ENCODE data around the gene AAGAB.
"Not testable (repeated sequence)": the region's sequence is repeated elsewhere in the genome, so short reads cannot be mapped to it uniquely, and the experiment has no call there.

The AAGAB gene

DNA sequence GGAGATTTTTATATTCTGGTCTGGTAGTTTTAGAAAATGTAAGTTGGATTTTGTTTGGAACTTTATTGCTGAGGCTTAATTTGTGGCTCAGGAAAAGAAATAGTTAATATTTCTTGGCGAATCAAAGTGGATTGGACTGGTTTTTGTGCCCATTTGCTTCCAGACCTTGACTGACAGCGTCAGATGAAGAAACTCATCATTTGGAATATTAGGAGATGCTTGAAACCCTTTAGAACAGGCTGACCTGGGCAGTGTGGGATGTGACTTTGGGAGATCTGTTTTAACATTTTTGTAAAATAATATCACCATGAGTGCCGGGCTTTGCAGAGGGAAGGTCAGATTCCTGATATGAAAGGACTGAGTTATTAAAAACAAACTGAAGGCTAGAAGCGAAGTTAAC, 83.0 kb downstream of the AAGAB start:
- DNase-seq (ENCODE audit: low spot score) = no peak

DNA sequence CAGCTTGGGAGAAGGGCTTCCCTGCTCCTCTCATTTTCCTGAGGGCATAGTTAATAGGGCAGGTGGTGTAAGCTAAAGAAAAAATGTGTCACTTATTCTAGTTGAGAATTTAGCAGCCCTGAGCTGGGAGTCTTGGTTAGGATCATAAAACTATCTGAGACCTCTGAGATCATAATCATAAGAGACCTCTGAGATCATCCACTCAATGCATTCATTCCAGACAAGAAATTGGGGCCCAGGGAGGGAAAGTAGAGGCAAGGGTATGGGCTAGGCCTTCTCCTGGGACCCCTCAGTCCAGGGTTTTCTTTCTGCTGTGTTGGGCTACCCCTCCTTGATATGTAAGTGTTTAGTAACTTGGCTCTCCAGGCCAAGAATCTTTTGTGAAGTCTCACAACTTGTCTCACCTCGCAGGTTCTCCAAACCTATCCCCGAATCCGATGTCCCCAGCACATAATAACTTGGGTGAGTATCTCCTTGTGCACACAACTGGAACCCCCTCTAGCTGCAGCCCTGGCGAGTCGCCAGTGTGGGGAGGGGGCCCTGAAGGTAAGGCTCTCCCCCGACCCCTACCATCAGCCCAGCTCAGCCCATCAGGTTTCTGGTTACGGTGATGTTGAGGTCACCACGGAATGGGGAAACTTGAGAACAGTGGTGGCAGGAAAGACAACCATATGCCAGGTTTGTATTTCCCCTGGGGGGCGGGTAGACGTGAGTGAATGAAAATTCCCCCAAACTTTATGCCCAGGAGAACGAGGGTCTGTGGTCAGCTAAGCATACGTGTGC, 84.1 kb downstream of the AAGAB start:
- no peak for DNase-seq (ENCODE audit: low spot score)

DNA sequence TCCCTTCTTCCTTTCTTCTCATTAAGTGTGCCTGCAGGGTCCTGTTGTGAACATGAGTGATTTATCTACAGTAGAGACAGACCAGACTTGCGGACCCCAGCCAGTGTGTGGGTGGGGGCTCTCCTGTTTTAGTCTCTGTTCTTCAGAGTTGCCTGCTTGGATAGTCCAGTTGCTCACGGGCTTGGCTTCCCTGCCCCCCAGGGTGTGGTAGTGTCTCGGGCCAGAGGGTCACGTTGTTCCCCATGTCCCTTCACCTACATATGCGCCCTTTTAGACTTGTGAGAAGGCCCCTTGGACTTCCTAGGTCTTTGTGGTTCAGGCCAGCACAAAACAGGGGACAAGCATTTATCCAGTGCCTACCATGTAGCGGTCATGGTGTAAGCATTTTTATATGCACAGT, 85.8 kb downstream of the AAGAB start:
- no peak for DNase-seq (ENCODE audit: low spot score)

DNA sequence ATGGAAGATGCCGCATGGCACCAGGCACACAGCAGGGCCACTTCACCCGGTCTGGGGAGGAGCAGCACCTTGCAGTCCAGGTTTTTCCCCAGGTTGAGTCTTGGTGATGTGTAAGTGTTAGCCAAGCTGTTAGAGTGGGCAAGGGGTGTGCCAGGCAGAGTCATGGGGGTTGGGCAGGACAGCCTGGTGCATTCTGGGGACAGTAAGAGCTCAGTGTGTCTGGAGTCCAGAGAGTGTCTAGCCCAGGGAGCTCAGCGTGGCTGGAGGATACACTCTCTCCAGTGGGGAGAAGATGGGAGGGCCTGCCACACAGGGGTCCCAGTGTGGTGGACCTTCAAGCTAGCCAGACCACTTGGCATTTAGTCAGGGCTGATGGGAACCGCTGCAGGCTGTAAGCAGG, 87.4 kb downstream of the AAGAB start:
- no peak for DNase-seq (ENCODE audit: low spot score)

DNA sequence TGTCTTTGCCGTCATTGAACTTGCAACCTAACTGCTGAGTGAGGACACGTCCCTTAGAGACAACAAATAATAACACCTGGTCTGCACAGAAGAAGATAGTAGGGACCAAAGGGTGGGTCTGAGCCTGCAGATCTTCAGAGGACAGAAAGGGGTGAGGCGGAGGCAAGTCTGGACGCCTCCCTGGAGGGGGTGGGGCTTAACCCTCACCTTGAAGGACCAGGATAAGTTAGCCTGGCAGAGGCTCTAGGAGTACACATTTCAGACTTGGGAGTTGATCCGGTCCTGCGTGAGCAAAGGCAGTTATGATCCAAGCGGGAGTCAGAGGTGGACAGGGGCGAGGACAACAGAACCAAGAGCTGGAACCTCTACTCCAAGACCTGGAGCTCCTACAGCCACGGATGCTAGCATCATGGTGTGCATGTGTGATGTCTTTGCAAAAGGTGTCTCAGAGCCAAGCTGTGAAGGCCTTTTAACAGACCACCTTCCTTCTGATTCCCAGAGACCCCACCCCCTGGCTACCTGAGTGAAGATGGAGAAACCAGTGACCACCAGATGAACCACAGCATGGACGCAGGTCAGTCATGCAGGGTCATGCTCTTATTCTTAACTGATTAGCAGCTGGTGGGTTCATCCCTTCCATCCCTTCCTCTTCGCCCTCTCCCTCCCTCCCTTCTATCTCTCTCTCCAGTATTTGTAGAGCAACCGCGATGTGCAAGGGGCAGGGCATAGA, 88.0 kb downstream of the AAGAB start:
- no peak for DNase-seq (ENCODE audit: low spot score)

DNA sequence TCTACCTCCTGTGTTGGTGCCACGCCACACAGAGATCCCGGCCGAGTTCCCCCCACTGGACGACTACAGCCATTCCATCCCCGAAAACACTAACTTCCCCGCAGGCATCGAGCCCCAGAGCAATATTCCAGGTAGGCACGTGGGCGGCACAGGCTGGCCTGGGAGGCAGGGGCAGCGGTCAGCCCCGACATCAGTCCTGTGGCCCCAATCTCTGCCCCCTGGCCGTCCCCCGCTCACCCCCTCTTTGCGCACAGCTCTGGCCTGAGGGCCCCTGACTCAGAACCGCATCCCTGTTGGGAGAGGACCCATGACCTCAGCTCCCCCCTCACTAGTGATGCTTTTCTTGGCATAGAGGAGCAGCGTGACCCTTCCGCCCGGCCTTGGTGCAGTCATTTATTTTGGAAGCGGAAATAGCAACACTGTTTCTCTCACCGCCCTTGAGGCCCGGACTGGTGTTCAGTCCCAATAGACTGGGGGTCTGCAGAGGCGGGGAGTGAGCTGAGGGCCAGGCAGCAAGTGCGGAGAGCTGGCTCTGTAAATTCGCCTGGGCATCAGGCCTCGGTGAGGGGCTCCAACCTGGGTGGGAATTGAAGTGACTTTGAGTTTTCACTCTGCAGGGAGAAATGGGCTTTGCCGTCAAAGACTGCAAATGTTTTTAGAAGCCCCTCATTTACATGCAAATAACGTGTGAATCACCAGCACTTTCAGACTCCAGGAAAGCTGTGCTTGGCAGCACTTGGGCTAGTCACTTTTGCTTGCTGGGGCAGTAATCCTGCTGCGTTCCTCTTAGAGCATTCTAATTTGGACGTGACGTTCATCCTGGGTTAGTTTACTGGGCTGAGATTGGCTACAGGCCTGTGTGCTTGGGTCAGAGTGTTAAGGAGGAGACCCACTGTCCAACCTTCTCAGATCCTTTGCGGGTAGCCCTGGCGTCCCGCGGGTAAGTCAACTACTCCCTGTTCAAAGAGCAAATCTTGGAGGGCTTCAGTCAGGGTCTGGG, 88.9 kb downstream of the AAGAB start:
- DNase-seq (ENCODE audit: low spot score) = no peak

DNA sequence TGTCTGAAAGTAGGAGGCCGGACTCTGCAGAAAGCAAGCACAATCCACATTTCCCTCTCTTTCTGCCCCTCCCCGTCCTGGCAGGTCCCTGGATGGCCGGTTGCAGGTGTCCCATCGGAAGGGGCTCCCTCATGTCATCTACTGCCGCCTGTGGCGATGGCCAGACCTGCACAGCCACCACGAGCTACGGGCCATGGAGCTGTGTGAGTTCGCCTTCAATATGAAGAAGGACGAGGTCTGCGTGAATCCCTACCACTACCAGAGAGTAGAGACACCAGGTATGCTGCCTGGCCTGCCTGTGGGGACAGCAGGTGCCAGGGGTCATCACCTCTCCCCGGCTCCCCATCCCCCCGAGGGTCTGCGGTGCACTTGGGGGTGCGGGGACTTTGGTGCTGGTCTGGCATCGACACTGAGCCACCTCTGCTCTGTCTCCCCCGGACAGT, 89.6 kb downstream of the AAGAB start:
- no peak for DNase-seq (ENCODE audit: low spot score)

DNA sequence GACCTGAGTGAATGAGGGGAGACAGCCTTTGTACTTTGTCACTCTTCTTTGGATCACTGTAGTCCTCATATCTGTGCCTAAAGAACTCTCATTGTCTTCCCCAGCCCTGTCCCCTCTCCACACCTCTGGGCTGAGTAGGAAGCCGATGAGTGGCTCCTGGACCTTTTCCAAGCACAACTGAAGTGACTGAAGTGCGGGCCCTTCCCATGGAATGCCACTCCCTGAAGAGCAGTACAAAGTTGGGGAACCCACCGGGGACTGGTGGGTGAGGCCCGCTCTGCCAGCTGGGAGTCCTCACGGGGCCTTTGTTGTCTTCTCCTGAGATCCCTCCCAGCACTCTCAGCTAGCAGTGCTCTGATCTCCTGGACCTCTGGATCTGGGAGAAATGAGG, 90.1 kb downstream of the AAGAB start:
- no peak for DNase-seq (ENCODE audit: low spot score)

DNA sequence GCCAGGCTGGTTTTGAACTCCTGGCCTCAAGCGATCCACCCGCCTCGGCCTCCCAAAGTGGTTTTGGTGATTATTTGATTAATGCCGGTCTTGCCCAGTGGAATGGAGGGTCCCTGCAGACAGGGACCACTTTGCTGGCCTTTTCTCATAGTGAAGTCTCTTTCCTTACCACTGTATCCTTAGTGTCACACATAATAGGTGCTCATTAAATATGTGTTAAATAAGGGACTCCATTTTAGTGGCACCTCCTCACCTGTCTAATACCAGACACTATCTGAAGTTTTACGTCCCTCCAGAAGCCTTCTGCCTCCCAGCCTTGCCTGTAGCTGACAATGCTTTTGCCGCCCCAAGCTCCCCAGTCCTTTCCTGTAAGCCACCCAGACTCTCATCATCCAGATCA, 91.3 kb downstream of the AAGAB start:
- no peak for DNase-seq (ENCODE audit: low spot score)

DNA sequence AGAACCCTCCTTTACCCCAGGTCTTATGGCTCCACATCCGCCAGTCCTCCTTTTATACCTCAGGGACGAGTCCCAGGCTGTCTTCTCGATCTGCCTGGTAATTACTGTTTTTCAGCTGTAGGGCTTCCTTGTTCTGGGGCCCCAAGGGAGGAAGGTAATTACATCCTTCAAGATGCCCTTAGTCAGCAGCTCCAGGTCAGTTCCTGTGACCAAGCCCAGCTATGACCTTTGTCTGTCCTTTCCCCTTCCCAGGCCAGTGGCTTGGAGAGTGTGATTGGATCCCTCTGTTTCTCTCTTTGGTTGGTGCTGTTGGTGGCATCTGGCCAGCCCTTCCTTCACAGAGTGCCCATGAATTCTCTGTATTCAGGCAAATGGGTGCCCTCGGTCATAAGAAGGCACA, 92.6 kb downstream of the AAGAB start:
- DNase-seq (ENCODE audit: low spot score) = no peak

DNA sequence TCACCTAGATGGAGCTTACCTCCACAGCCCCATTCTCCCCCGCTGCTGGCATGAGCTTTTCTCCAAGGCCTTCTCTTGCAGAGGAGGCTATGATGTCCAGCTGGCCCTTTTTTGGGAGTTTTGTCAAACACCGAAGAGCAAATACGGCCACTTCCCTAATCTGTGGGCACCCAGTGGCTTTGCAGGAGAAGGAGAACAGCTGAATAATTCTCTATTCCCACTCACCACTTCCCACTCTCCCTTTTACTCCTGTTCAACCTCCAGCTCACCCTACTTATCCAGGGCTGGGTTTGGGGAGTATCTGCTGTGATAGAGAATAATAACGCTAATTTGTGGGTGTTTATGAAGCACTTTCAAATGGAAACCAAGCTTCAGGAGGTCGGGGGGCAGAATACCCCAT, 93.0 kb downstream of the AAGAB start:
- DNase-seq (ENCODE audit: low spot score) = no peak

DNA sequence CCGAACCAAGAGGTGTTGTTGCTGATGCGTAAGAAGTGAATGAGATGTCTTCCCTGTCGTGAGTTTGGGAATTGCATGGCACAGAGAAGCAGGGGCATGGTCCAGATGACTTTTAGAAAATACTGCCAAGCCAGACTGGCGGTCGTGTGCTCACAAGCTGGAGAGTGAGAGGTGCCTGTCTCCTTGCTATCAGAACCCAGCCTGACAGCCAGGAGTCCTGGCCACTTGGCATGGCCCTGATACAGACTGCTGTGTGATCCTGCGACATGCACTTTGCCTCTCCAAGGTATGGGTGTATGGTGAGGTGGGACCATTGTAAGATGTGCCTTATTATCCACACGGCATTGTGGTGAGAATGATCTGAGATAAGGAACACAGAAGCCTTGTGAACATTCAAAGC, 96.1 kb downstream of the AAGAB start:
- DNase-seq (ENCODE audit: low spot score) = no peak

DNA sequence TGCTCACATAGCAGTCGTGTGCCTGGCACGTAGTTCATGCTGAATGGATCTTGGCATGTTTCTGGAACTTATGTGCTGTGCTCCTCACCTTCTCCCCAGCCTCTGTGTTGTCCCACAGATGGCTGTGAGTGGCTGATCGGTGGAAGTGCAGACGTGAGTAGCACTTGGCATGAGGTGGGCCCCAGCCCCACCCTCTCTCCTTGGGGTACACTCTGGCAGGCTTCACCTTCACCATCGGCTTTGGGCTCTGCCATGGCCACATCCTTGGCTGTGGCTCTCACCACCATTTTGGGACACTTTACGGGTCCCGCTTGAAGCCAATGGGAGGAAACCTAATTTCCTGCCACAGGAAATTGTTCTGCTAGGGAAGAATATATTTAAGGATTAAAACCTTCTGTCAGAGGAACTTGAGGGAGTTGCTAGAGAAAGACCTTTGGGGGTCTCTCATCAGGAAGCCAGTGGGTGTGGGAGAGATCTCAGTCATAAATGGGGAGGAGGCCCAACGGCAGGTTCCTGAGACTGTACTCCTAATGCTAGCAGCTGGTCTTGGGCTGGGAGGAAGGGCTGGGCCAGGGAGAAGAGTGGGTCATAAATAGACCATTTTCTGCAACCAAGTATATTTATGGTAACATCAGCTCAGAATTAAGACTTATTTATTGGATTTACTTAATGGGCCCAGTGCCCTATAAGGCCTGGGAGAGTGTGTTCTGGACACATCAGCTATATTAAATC, 96.8 kb downstream of the AAGAB start:
- no peak for DNase-seq (ENCODE audit: low spot score)

DNA sequence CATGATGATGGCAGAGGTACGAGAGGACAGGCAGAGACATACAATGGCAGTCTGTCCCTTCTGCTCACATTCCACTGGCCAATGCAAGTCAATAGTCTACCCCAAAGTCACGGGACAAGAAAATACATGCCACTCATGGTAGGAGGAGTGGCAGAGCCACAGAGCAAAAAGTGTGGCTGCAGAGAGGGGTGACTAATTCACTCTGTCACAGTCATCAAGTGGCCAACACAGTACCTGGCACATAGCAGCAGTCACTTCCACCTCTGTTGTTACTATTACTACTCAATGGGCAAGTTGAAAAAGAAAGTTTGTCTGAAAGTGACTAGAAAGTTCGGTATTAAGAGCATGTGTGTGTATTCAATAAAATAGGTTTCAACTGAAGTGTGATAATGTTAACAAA, 97.6 kb downstream of the AAGAB start:
- no peak for DNase-seq (ENCODE audit: low spot score)

DNA sequence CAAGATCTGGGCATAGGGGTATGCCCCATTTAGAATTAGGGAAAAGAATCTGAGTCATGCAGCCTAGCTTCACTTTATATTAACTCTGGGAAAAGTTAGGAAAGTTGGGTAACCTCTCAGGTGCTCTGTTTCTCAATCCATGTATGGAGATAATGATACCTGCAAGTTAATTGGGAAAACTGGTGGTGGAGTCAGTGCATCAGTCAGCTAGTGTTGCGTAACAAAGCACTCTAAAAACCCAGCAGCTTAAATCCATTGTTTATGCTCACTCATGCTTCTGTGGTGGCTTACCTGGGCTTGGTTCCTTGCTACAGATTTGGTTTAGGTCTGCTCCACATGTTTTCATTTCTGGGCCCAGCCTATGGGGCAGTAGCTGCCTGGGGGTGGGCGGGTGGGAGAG, 98.0 kb downstream of the AAGAB start:
- DNase-seq (ENCODE audit: low spot score) = no peak

DNA sequence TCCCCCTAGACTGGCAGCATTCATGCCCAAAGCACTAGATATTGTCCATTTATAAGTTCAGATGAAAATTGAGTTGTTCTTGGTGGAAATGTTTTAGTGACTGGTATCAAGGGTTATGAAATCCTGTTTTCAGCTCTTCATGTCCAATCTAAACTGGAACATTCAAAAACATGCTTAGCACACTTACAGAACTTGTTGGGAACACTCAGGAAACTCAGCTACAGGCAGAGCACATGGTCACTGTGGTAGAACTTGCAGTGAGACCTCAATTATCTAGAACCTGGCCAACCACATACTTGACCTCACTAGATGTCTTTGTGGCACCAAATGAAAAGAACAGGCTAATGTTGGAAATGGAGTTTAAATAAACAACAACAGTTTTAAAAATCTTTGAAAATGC, 100.2 kb downstream of the AAGAB start:
- DNase-seq (ENCODE audit: low spot score) = no peak

DNA sequence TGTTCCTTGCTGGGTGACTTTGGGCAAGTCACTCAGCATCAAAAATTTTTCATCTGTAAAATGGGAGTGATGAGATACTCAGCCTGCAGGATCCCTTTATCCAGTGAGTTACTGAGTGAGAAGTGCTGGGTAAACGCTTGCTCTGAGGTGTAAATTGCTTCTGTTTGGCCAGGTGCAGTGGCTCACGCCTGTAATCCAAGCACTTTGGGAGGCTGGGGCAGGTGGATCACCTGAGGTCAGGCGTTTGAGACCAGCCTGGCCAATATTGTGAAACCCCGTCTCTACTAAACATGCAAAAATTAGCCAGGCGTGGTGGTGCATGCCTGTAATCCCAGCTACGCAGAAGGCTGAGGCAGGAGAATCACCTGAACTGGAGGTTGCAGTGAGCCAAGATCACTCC, 101.4 kb downstream of the AAGAB start:
- DNase-seq (ENCODE audit: low spot score) = not testable (repeated sequence)

DNA sequence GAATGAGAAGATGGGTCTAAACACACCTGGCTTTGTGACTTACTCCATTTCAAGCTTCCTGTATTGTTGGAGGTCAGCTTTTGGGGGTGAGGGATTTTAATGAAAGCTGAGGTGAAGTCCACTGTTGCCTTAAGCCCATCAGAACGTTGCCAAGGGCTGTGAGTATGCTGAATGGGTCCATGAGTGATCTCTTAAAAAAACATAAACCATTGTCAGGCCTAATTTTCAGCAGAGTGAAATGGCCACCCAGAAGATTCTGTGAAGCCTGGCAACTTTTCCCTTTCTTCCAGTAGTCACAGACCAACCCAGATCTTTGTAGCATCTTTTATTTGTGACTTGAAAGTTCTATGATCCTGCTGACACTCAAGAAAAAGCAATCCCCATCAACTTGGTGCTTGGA, 102.0 kb downstream of the AAGAB start:
- no peak for DNase-seq (ENCODE audit: low spot score)
